GM18868 (cell line): ENCODE measurements around the gene CFAP47.
"Not testable (repeated sequence)": the region's sequence is repeated elsewhere in the genome, so short reads cannot be mapped to it uniquely, and the experiment has no call there.

ENCODE experiments used
- ATAC-seq: cut with Tn5 transposase; IDR thresholded peaks from one replicate; pipeline ENCODE4 v1.9.1; 2021; ENCODE audit warnings: mild to moderate bottlenecking, moderate library complexity; ENCODE audit not compliant: unreplicated experiment

Gene CFAP47

GRCh38 chrX:36234840-36235528 lies 315.4 kb downstream of the CFAP47 start:
- not testable (repeated sequence) for ATAC-seq

GRCh38 chrX:36241397-36241796 lies 321.9 kb downstream of the CFAP47 start:
- ATAC-seq = no peak

GRCh38 chrX:36266155-36266554 lies 346.6 kb downstream of the CFAP47 start:
- ATAC-seq = no peak

GRCh38 chrX:36310136-36310535 lies 390.6 kb downstream of the CFAP47 start:
- no peak for ATAC-seq

GRCh38 chrX:36314303-36314702 lies 394.8 kb downstream of the CFAP47 start:
- ATAC-seq = no peak

GRCh38 chrX:36334572-36334971 lies 415.0 kb downstream of the CFAP47 start:
- ATAC-seq = no peak

GRCh38 chrX:36336751-36337150 lies 417.2 kb downstream of the CFAP47 start:
- ATAC-seq = no peak

- ATAC-seq = no peak
Measured at GRCh38 chrX:36344301-36344700, 424.8 kb downstream of the CFAP47 start.

- no peak for ATAC-seq
Measured at GRCh38 chrX:36348509-36348908, 429.0 kb downstream of the CFAP47 start.

GRCh38 chrX:36357855-36358254 lies 438.3 kb downstream of the CFAP47 start:
- no peak for ATAC-seq

- no peak for ATAC-seq
Measured at GRCh38 chrX:36364262-36364661, 444.7 kb downstream of the CFAP47 start.

- ATAC-seq = no peak
Measured at GRCh38 chrX:36383495-36383894, 464.0 kb downstream of the CFAP47 start.

GRCh38 chrX:36388901-36389300 lies 469.4 kb downstream of the CFAP47 start:
- ATAC-seq = no peak

GRCh38 chrX:36401774-36402173 lies 482.2 kb downstream of the CFAP47 start:
- no peak for ATAC-seq

- ATAC-seq = no peak
Measured at GRCh38 chrX:36407836-36408235, 488.3 kb downstream of the CFAP47 start.

GRCh38 chrX:36414056-36414455 lies 494.5 kb downstream of the CFAP47 start:
- no peak for ATAC-seq

GRCh38 chrX:36422368-36422767 lies 502.8 kb downstream of the CFAP47 start:
- ATAC-seq = no peak

GRCh38 chrX:36431819-36432218 lies 512.3 kb downstream of the CFAP47 start:
- no peak for ATAC-seq

GRCh38 chrX:36434522-36434921 lies 515.0 kb downstream of the CFAP47 start:
- ATAC-seq = no peak
